ENCODE results near the gene ATXN10. TPM values are rescaled to one million over a fixed set of nuclear protein-coding genes. Genes with fewer than 3 reads are reported as not detected.

ATXN10 gene
- total and polyA plus RNA-seq, 2 donors (not counting 1 experiment from before 2014, with no cell fraction given), result 52.3 to 95.5 TPM

Small RNA genes within 50 kb of the gene (small RNA-seq; reads per million reads assigned to genes)
- gene MIR4762 (ENCODE audit: insufficient read length, low read depth, low replicate concordance), result not detected
- gene RNU6-1161P (ENCODE audit: insufficient read length, low read depth, low replicate concordance), result not detected

Other genes starting within 250 kb of the ATXN10 start
- not detected in 2 replicates for gene FBLN1, start 169.0 kb upstream of the ATXN10 start, total RNA-seq
- not detected in 2 replicates for gene FBLN1, start 169.0 kb upstream of the ATXN10 start, polyA plus RNA-seq